ENCODE measurements around the gene MAP3K3. TPM values are rescaled to one million over a fixed set of nuclear protein-coding genes. Genes with fewer than 3 reads are reported as not detected.

Gene MAP3K3
- total RNA-seq, 1 donor from 2014 or later, result 82.5 TPM

DNA sequence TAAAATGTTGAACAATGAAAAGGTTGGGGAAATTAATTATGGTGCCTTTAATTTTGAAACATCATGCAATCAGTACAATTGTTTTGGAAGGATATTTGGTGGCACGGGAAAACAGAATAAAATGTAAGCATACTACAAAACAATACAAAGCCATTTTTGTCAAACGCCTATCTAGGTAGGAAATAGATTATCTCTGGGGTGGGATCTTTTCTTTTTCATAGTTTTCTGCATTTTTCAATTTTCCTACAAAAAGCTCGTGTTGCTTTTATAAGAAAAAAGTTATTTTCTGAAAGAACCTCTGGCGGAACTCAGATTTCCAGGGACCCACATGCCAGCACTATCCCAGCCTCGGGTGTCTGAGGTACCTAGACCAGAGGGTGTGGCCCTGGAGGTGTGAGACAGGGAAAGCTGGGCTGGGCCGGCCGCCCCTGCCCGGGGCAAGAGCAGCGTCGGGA lies 961 bp upstream of the MAP3K3 start:
- no peak for DNase-seq (ENCODE audit: extremely low read depth, low read depth, low spot score)

DNA sequence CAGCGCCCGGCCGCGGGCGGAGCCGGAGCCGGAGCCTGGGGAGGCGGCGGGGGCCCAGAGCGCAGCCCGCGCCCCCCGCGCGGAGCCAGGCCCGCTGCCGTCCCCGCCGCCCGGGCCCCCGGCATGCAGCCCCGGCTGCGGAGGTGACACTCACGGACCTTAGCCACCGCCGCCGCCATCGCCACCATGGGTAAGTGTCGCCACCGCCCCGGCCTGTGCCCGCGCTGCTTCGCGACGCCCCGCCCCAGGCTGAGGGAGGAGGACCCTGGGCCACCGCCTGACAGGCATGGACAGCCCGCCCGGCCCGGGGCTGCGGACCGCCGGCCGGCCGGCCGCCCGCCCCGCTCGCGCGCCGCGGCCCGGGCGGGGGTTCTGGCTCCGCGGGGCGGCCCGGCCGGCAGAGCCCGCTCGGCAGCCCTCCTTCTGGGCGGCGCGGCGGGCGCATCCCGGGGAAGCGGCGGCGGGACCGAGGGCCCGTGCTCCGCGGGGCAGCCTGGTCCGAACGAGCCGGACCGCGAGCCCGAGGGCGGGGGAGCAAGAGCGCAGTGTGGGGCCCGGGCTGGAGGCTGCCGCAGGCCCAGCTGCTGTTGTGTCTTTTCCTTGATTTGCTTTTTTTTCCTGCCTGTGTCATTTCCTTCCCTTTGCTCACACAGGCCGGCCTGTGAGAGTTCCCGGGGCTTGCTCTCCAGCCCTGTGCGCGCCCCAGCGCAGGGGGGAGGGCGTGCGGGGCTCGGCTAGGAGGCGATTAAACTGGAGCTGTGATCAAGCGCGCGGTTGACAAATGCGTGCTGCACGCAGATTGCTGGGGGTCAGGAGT lies 565 bp downstream of the MAP3K3 start:
- DNase-seq (ENCODE audit: extremely low read depth, low read depth, low spot score), result peak; percentile 42

DNA sequence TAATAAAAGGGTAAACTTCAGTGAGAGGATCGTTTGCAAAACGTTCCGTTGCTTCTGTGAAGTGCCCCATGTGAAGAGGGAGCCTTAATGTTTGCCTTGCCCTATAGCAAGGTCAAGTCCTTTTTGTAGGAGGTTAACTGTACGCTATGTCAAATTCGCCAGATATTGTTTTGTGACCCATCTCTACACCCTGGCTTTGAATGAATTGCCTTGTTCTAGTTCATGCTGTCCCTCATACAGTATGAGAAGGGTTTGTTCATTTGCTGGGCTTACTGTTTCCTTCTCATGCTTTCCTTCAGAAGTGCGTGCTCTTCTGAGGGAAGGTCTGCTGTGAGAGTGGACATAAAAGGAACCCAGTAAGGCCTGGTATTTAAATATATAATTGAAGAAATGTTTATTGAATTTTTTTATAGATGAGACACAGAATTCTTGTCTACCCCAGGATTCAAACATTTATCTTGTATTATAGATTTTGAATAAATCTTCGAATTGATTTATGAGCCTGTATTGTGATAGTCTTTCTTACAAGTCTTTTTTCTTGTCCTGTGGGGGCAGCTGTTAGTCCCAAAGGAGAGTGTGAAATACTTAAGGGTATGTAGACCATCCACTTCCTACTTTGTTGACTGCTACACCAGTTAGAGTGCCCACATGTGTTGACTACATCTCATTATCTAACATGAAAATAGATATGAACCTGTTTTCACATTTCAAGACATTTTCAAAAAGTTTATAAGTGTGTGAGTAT lies 1.7 kb downstream of the MAP3K3 start:
- DNase-seq (ENCODE audit: extremely low read depth, low read depth, low spot score), result no peak

DNA sequence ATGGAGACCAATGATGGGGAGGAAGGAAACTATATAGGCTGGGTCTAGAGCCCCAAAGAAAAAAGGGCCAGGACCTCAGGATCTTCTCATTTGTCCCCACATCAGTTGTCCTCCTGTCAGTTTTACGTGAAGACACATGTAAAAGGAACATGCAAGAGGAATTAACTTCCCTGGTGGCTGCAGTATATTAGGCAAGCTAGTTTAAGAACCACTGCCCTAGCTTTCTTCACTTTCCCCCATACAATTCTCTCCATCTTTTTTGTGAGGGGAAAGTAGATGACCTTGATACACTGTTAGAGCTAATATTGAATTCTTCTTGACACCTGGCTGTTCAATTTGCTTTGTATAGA lies 2.3 kb downstream of the MAP3K3 start:
- DNase-seq (ENCODE audit: extremely low read depth, low read depth, low spot score), result no peak

DNA sequence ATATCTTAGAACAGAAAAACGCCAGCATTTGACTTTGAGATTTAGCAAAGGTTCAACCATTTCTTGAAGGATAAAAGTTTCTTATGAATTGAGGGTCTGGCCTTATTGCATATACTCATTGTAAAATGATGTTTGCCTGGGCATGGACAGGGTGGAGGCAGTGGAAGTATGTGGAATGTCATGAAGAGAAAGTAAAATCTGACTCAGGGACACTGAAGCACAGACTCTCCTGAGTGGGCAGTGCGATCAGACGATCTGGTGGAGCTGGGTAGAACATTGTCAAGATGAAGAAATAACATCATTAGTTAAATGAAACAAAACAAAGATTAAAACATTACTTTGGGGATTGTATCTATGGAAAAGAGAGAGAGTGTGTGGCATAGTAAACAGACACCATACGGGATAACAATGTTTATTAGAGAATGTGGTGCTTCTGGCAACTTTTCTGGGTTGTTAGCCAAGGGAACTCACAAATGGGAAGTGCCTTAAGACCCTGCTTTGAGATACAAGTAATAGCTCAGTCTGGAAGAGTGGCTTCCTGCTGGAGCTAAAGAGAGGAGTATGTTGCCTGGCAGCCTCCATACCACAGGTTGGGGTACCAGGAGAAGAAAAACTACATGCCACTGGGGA lies 4.4 kb downstream of the MAP3K3 start:
- DNase-seq (ENCODE audit: extremely low read depth, low read depth, low spot score), result no peak

DNA sequence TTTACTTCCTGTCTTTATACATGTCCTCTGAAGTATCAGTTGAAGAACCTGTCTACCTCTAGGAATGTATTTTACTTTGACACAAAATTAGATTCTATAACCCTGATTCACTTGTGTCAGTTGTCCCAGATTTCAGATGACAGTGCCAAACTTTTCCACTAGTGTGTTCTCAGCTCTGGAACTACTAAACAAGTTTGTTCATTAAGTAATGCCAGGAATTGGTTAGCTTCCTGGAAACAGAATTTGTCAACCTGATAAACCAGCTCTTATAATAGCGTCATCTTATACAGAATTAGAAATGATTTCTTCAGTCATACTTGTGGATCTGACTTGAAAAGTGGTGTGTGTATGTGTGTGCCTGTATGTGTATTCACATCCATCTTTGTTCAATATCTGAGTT lies 7.4 kb downstream of the MAP3K3 start:
- DNase-seq (ENCODE audit: extremely low read depth, low read depth, low spot score), result no peak

DNA sequence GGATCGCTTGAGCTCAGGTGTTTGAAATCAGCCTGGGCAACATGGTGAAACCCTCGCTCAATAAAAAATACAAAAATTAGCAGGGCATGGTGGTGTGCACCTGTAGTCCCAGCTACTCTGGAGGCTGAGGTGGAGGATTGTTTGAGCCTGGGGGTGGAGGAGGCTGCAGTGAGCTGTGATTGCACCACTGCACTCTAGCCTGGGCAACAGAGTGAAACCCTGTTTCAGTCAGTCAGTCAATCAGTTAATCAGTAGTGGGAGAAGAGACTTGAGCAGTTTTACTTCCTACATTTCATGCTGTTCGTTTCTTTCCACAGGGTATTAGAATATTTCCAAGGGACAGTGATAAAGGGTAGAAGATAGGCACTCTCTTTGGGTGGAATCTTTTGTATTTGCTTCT lies 8.8 kb downstream of the MAP3K3 start:
- DNase-seq (ENCODE audit: extremely low read depth, low read depth, low spot score), result no peak

DNA sequence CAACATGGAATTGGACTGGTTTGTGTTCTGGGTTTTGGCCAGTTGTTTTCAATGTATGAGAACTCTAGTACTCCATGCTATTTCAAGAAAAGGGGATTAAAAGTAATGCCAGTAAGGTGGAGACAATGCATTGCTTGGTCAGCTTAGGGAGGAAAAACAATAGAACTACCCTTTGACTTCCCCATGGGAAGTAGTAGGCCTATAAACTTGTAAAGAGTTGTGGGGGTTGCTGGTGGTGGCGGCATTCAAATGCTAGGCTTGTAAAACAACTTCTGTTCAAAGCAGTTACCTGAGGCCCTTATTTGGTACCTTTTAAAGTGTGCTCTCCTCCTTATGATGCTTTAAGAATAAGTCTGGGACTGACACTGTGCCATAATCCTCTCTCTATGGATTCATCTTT lies 9.4 kb downstream of the MAP3K3 start:
- no peak for DNase-seq (ENCODE audit: extremely low read depth, low read depth, low spot score)

DNA sequence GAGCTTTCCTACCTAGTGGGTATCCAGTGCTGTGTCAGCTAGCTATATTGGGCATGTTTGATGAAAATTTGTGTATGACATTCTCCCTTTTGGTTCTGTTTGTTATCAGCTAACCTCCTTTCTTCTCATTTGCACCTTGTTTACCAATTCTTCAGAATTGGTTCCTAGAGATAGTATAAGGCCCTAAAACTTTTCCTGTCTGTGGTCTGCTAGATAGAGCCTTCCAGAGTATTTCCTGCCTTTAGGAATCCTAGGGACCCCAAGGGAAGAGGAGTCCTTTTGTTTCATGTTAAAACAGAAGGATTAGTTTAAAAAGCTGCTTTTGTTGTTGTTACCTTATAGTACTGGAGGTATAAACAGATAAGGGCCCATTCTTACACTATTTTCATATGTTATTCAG lies 11.5 kb downstream of the MAP3K3 start:
- DNase-seq (ENCODE audit: extremely low read depth, low read depth, low spot score), result no peak

DNA sequence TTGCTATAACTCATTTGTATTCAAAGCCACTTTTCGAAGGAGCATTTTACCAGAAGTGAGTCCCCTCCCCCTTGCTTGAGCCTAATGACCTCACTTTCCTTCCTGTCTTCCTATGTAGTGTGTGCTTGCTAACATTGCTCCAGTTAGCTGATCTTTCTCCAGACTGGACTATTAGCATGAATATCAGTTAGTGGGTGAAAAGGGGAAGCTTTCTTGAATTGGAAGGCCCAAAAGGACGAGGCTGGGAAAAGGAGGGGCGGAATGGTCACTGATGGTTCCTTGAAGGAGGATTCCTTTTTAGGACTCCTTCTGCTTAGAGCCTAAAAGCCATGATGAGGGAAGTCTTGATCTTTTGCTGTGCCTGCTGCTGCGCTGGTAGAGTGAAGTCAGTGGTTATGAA lies 11.9 kb downstream of the MAP3K3 start:
- no peak for DNase-seq (ENCODE audit: extremely low read depth, low read depth, low spot score)

DNA sequence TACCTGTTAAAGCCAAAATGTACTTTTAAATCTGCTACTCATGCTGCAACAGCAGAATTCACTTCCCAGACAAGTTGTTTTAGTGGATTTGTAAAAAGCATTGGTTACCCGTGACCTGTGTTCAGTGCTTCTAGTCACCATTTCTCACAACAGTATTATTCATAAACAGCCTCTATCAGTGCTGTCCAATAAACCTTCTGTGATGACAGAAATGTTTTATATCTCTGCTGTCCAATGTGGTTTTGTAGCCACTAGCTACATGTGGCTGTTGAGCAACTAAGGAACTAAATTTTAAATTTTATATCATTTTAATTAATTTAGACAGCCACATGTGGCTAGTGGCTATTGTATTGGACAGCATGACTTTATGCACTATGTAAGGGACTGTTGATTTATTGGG lies 12.6 kb downstream of the MAP3K3 start:
- no peak for DNase-seq (ENCODE audit: extremely low read depth, low read depth, low spot score)

DNA sequence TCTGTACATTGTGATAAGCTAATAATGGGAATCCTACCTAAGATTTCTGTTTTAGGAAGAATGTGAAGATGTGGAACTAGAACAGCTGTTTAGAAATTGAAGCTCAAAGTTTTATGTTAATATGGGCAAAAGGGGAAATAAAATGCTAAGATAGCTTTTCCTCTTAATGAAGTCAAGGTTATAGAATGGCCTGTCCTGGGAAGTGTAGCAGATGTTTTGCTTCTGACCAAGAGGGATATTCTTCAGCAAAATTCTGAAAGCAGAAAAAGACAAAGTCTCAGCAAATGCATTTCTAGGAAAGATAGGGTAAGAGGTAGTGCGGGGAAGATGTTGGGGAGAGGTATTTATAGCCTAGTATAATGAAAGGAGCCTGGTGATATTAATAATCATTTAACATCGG lies 13.1 kb downstream of the MAP3K3 start:
- DNase-seq (ENCODE audit: extremely low read depth, low read depth, low spot score), result no peak

DNA sequence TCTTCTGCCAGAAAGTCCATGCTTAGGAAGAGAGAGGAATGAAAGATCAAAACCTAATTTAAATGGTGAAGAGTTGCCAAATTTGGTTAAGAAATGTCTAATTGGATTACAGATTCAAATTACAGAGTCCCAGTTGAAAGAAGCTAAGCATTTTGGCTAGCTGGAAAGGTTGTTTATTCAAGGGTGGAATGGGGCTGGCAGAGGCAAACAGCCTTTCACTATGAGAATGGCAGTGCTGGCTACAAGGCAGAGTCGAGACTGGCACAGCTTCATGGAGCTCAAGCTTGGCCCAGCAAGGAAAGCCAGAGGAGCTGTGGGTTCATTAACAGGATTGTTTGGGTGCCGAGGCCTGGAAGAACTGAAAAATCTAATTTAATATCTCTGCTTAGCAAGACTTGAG lies 13.6 kb downstream of the MAP3K3 start:
- no peak for DNase-seq (ENCODE audit: extremely low read depth, low read depth, low spot score)

DNA sequence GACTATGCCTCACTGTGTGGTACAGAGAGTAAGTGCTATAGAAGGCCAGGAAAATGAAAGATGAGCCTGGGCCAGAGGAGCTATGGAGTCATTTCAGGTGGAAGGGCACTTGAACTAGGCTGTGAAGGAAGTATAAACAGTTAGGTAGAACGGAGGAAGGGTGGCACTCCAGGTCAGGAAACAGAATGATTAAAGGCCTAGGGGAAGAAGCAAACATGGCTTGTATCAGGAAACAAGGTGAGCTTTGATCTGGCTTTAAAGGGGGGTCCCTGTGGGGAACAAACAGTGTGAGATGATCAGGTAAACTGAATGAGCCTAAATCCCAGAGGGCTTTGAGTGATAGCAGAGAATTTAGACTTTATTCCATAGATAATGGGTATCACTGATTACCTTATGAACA lies 16.9 kb downstream of the MAP3K3 start:
- no peak for DNase-seq (ENCODE audit: extremely low read depth, low read depth, low spot score)

DNA sequence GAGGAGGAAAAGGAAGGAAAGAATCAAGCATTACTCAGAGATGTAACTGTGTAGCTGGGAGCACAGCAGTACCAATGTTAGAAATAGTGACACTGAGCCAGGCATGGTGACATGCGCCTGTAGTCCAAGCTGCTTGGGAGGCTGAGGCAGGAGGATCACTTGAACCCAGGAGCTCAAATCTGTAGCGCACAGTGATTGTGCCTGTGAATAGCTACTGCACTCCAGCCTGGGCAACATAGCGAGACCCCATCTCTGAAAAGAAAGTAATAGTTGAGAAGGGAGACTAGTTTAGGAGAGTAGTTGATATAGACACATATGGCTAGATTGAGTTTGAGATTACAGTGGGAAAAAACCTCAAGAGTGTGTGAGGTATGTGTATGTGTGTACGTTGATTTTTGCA lies 17.8 kb downstream of the MAP3K3 start:
- DNase-seq (ENCODE audit: extremely low read depth, low read depth, low spot score), result no peak

DNA sequence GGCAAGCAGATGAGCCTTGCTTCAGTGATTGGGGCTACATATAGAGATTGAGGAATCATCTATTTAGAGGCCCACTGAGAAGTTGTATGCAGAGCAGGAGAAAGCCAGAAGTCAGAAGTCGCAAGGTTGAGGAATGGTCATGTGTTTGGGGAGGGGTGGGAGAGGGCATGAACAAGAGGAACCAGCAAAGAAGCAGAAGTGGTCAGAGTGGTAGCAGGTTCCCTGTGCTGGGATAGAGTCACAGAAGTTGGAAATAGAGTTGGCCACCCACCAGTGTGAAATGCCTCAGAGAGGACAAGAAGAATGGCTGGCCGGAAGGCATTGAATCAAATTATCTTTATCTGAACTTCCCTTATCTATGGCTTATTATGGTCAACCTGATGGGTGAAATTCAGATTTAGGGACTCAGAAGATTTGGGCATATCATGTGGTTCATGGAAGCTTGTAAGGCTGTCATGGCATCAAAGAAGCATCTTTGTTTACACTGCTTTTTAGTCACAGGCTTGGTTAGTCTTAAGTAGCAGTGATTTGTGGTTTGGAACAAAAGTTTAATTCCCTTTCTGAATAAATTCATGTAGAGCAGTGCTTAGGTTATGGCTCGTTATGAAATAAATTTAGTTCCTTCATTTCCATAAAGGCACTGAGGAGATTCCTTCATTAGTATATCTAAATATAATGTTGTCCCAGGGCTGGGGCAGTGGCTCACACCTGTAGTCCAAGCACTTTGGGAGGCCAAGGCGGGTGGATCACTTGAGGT lies 19.7 kb downstream of the MAP3K3 start:
- DNase-seq (ENCODE audit: extremely low read depth, low read depth, low spot score), result no peak

DNA sequence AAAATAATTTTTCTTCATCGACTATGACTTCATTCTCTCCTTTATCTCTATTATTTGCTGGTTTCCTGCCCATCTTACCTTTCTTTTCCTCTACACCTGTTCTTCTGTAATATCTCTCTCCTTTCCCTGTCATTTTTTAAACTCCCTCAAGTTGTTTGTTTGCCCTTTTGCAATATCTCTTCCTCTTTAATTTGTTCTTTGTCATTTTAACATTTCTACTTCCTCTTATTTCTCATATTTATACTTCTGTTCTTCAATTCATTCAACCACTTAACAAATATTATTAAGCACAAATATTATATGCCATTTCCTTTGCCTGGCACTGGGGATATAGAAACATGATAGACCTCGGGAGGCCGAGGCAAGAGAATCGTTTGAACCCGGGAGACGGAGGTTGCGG lies 22.6 kb downstream of the MAP3K3 start:
- DNase-seq (ENCODE audit: extremely low read depth, low read depth, low spot score), result no peak

DNA sequence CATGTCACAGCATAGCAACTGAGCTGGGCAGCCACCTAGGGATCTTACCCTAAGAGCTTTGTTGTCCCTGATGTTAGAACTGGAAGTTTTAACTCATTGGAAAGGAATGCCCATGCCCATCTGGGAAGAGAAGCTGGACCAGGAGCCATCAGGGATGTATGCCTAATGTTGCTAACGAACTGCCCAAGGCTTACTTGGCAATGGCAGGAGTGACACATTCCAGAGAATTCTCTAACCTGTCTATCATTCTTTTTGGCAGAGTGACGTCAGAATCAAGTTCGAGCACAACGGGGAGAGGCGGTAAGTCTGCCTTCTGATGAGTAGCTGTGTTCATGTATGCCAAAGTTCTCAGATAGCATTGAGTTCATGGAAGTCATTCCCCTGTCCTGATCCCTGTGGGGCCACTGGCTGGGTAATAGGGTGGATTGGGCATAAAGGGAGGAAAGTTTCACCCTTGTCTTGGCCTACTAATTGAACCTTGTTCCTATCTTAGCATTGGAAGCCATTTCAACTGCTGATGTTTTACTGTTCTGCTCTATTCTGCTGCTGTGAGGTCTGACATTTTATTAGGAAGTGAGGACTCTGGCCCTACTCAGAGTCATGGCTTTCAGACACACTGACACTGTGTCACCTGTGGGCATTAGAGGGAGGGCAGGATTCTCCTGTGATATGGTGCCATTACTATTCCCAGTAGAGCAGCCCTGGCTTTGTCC lies 23.7 kb downstream of the MAP3K3 start:
- DNase-seq (ENCODE audit: extremely low read depth, low read depth, low spot score), result no peak

DNA sequence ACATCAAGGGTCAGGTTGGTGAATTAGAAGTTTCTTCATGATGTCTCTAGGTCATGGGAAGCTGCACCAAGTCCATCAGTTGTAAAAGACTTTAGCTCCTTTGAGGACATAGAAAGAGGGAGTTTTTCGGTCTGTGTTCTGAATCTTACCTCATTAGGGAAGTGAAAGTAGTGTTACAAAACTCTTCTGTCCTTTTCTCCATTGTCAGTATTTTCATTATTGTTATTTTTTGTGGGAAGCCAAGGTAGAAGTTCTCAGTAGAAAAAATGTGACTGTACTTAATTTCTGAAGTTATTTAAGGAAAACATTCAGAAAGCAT lies 24.2 kb downstream of the MAP3K3 start:
- DNase-seq (ENCODE audit: extremely low read depth, low read depth, low spot score), result no peak

DNA sequence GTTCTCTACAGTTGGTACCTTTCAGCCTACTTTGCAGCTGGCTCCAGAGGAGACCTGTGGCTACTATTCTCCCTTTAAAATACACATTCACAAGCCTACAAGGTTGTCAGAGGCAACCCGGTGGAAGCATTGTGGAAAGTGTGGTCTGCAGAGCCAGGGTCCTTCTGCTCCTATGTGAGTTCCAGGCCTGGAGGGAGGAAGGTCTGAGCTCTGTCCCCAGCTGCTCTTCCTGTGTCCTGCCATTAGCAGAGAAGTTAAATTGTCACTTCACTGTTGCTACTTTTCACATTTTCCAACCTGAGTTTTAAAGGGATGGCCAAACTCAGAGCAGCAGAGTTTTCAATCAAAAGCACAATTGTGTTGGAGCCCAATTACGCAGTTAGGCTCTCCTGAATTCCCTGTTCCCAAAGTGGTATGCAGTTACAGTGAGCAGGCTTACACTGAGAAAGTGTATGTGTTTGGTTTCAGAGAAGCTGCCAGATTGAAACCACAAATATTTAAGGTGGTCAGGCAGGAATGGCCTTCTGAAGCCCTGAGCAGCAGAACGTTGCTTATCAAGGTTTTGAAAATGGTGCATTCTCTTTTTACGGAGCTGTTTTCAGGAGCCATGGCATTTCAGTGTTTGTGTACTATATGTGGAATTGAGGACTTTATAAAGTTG lies 25.0 kb downstream of the MAP3K3 start:
- no peak for DNase-seq (ENCODE audit: extremely low read depth, low read depth, low spot score)
